GM21786 (cell line): ENCODE data around the gene NKAIN4.

Experiments used
- ATAC-seq: cut with Tn5 transposase; IDR thresholded peaks from one replicate; pipeline ENCODE4 v1.9.1; 2021; ENCODE audit not compliant: unreplicated experiment

Gene NKAIN4

GRCh38 chr20:63254232-63254605 is at the start of gene NKAIN4:
NKAIN4 (minus strand) TSS chr20:63254463; CDS start chr20:63254450, 13 bp downstream.
- no peak for ATAC-seq

- no peak for ATAC-seq
Measured at GRCh38 chr20:63303095-63303666, 48.9 kb upstream of the NKAIN4 start.

- no peak for ATAC-seq
Measured at GRCh38 chr20:63301671-63302070, 47.4 kb upstream of the NKAIN4 start.

- ATAC-seq: no peak
Measured at GRCh38 chr20:63298731-63299312, 44.6 kb upstream of the NKAIN4 start.

GRCh38 chr20:63297796-63298572 is 43.7 kb upstream of the NKAIN4 start:
- ATAC-seq: no peak

- no peak for ATAC-seq
Measured at GRCh38 chr20:63297371-63297781, 43.1 kb upstream of the NKAIN4 start.

GRCh38 chr20:63296531-63297299 is 42.5 kb upstream of the NKAIN4 start:
- no peak for ATAC-seq

GRCh38 chr20:63295846-63296245 is 41.6 kb upstream of the NKAIN4 start:
- ATAC-seq: no peak

- no peak for ATAC-seq
Measured at GRCh38 chr20:63295422-63295821, 41.2 kb upstream of the NKAIN4 start.

- ATAC-seq: no peak
Measured at GRCh38 chr20:63295018-63295417, 40.8 kb upstream of the NKAIN4 start.

- ATAC-seq: no peak
Measured at GRCh38 chr20:63294536-63294900, 40.3 kb upstream of the NKAIN4 start.

- ATAC-seq: no peak
Measured at GRCh38 chr20:63293871-63294535, 39.7 kb upstream of the NKAIN4 start.

- ATAC-seq: no peak
Measured at GRCh38 chr20:63293456-63293855, 39.2 kb upstream of the NKAIN4 start.

- no peak for ATAC-seq
Measured at GRCh38 chr20:63292904-63293303, 38.6 kb upstream of the NKAIN4 start, which contains the start of gene COL20A1. COL20A1 (plus strand) TSS chr20:63293186; CDS start chr20:63295108, 1,922 bp downstream.

GRCh38 chr20:63292292-63292701 is 38.0 kb upstream of the NKAIN4 start:
- ATAC-seq: no peak

- no peak for ATAC-seq
Measured at GRCh38 chr20:63291811-63292210, 37.5 kb upstream of the NKAIN4 start.

- ATAC-seq: no peak
Measured at GRCh38 chr20:63290677-63291472, 36.6 kb upstream of the NKAIN4 start.

- no peak for ATAC-seq
Measured at GRCh38 chr20:63290136-63290676, 35.9 kb upstream of the NKAIN4 start.

GRCh38 chr20:63289311-63290135 is 35.3 kb upstream of the NKAIN4 start:
- ATAC-seq: no peak
